Omental fat pad (tissue), 4 donors: ENCODE data around the gene SELENBP1. TPM values are rescaled to one million over a fixed set of nuclear protein-coding genes. Genes with fewer than 3 reads are reported as not detected.
"Not testable (repeated sequence)": the region's sequence is repeated elsewhere in the genome, so short reads cannot be mapped to it uniquely, and the experiment has no call there.

Source experiments
- ATAC-seq: fragments of 150-250 bp; one replicate; pipeline ENCODE4 v1.9.1; 2016; ENCODE audit warnings: mild to moderate bottlenecking, moderate library complexity; ENCODE audit not compliant: low FRiP score
- DNase-seq: peaks from one replicate; pipeline ENCODE4 v3.0.0-alpha.2; 2019; ENCODE audit warnings: low spot score
- total RNA-seq, 4 donors: library from RNA; depleted of rRNA; stranded (reverse); fragments of >200 nt; gene quantifications; one replicate each; pipeline ENCODE4 v1.1.0, GENCODE V29; 2016
- TF ChIP-seq, protein P1 (sequence below), 3 donors: fragments of 450-650 bp; IDR thresholded peaks; one replicate each; pipeline ENCODE4 v1.5.1; 2016 to 2017; ENCODE audit warnings: antibody characterized with exemption in 3 of 3, mild to moderate bottlenecking in 3 of 3, moderate library complexity in 2 of 3

Gene SELENBP1
- total RNA-seq, 4 donors from 2014 or later: 35.7 to 190 (median 128) TPM

DNA sequence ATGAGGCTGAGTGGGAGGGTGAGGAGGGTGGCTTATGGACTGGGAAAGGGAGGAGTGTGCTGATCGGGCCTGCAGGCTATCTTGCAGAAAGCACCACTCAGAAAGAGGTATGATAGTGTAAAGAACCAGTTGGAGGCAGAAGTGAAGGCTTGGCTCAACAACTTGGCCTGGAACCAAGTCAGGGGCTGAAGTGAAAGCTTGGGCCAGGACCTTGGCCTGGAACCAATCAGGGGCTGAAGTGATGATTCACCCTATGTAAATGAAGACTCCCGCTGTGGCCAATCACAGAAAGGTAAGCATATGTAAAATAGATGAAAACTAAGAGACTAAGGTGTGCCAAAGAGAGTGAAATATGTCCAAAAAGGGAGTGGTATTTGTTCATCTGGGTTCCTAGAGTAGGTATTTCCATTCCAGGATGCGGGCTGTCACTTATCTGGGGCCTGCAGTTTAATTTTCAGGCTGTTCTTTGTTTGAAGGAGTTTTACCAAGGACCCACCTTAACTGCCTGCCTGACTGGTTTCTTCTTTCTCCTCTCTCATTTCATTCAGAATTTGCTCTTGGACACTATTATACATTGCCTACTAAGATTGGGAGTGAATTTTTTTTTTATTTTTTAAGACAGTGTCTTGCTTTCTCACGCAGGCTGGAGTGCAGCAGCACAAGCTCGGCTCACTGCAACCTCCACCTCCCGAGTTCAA is 20.3 kb downstream of the SELENBP1 start:
- ATAC-seq (no peak), DNase-seq (no peak)
- TF ChIP-seq, protein P1, sequence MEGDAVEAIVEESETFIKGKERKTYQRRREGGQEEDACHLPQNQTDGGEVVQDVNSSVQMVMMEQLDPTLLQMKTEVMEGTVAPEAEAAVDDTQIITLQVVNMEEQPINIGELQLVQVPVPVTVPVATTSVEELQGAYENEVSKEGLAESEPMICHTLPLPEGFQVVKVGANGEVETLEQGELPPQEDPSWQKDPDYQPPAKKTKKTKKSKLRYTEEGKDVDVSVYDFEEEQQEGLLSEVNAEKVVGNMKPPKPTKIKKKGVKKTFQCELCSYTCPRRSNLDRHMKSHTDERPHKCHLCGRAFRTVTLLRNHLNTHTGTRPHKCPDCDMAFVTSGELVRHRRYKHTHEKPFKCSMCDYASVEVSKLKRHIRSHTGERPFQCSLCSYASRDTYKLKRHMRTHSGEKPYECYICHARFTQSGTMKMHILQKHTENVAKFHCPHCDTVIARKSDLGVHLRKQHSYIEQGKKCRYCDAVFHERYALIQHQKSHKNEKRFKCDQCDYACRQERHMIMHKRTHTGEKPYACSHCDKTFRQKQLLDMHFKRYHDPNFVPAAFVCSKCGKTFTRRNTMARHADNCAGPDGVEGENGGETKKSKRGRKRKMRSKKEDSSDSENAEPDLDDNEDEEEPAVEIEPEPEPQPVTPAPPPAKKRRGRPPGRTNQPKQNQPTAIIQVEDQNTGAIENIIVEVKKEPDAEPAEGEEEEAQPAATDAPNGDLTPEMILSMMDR (IDR thresholded peaks at IDR 0.05): no peak

DNA sequence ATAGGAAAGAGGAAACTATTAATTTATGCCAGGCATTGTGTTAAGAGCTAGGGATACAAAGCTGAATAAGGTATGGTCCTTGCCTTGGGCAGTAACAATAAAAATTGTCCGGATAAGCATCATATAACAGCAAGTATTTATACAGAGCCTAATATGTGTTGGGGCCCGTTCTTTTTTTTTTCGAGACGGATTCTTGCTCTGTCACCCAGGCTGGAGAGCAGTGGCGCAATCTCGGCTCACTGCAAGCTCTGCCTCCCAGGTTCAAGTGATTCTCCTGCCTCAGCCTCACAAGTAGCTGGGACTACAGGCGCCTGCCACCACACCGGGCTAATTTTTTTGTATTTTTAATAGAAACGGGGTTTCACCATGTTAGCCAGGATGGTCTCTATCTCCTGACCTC is 22.2 kb downstream of the SELENBP1 start:
- DNase-seq, ATAC-seq: not testable (repeated sequence)

- ATAC-seq (no peak), DNase-seq (no peak)
- TF ChIP-seq, protein P1 (IDR thresholded peaks at IDR 0.05): no peak
Observed at GRCh38 chr1:151347523-151348246, 24.8 kb downstream of the SELENBP1 start.

GRCh38 chr1:151346769-151347522 is 25.6 kb downstream of the SELENBP1 start, which contains the start of gene RFX5:
Gene RFX5 (minus strand): TSS chr1:151347252. CDS start chr1:151346320, 932 bp downstream.
- ATAC-seq (peak; percentile 97), DNase-seq (peak; percentile 81)
- TF ChIP-seq, protein P1 (IDR thresholded peaks at IDR 0.05): no peak

DNA sequence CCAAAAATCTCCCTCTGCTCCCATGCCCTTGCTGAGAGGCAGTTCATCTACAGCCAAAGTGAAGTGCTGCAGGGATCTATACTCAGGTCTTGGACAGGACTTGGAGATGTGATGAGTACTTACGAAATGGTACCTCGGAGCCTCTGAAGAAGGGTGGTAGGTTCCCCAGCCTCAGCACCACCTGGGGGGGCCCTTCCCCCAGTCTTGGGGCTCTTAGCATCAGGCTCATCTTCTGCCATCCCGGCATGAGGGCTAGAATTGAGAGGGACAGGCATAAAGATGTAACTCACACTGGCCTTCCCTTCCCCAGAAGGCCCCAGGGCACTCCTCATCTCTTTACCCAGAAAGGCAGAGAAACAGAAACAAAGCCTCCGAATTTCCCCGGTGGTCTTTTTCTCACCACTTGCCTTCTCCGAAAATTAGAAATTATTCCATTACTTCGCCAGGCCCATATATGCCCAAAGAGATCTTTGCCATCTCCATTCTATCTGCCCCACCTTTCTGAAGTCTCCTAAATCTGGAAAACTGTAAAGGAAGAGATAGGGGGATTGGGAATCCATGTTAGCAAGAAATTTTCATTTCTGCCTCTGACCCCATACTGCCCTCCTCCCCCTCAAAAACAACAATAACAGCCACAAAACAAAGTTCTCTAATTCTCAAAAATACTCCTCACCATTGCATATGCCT is 26.3 kb downstream of the SELENBP1 start:
- ATAC-seq (no peak), DNase-seq (no peak)
- TF ChIP-seq, protein P1 (IDR thresholded peaks at IDR 0.05): no peak

DNA sequence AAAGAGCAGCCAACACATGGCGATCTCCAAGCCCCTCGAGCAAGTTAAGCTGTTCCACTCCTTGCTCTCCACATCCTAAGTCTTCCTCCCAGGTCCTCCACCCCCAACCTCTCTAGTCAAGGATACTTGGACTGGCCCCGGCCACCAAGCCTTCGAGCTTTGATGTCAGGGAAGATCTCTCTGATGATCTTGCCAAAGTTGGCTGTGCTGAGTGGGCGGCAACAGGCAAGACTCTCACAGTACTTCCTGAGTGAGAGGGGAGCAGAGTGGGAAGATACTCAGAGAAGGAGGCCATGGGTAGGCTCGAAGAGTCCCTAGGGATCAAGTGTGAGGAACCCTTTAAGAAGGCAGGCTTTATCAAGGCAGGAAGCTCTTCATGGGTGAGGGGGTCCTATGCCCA is 28.2 kb downstream of the SELENBP1 start:
- ATAC-seq: no peak
- DNase-seq: no peak
- TF ChIP-seq, protein P1 (IDR thresholded peaks at IDR 0.05): no peak

DNA sequence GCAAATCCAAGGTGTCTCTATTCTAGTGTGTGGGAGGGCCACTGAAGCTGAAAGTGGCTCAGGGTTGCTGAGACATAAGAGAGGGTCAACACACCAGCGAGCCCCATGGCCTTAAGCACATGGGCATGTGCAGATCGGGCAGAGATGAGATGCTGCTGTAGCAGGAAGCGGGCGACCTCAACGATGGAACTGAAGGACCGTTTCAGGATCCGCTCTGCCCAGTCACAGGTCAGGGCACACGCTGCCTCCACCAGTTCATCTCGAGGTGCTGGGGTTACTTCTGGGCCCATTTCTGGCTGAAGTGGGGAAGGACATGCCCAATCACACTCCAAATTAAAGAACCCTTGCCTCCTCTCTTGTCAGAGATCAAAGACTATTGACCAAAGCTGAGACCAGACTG is 28.9 kb downstream of the SELENBP1 start:
- TF ChIP-seq, protein P1 (IDR thresholded peaks at IDR 0.05): no peak
- no peak for ATAC-seq
- DNase-seq: no peak
